ENCODE results near the gene UBE2L5. TPM values are rescaled to one million over a fixed set of nuclear protein-coding genes. Genes with fewer than 3 reads are reported as not detected.

Gene UBE2L5
- total and polyA plus RNA-seq, 2 of the 13 experiments (the other 11 are each of a cell fraction or from before 2014, with no cell fraction given): 0.13 TPM; not detected in 1

GRCh38 chr13:30408319-30409101 is 13.8 kb upstream of the UBE2L5 start (continued):
- TF ChIP-seq, protein P1, sequence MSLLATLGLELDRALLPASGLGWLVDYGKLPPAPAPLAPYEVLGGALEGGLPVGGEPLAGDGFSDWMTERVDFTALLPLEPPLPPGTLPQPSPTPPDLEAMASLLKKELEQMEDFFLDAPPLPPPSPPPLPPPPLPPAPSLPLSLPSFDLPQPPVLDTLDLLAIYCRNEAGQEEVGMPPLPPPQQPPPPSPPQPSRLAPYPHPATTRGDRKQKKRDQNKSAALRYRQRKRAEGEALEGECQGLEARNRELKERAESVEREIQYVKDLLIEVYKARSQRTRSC (CRISPR knock-in tag; IDR thresholded peaks at IDR 0.05; ENCODE audit: low read depth): no peak; the same call in 1 of the 2 replicates
- no peak for TF ChIP-seq SP2 (CRISPR knock-in tag; IDR thresholded peaks at IDR 0.05)
- TF ChIP-seq PHF5A (CRISPR knock-in tag; IDR thresholded peaks at IDR 0.05; ENCODE audit: low read depth, unreplicated experiment): no peak
- no peak for TF ChIP-seq SSRP1 (CRISPR knock-in tag; IDR thresholded peaks at IDR 0.05)
- no peak for TF ChIP-seq MED8 (CRISPR knock-in tag; IDR thresholded peaks at IDR 0.05; ENCODE audit: insufficient replicate concordance)
- peak; percentile 81; the same call in 1 of the 2 replicates for TF ChIP-seq ZNF232 (CRISPR knock-in tag; IDR thresholded peaks at IDR 0.05; ENCODE audit: borderline replicate concordance)
- TF ChIP-seq ZNF607 (CRISPR knock-in tag; IDR thresholded peaks at IDR 0.05; ENCODE audit: borderline replicate concordance): peak; percentile 82
- peak; percentile 62 for TF ChIP-seq ZFP91 (CRISPR knock-in tag; IDR thresholded peaks at IDR 0.05; ENCODE audit: borderline replicate concordance)
- TF ChIP-seq ZBTB38 (CRISPR knock-in tag; IDR thresholded peaks at IDR 0.05): peak; percentile 73
- TF ChIP-seq, protein P2, sequence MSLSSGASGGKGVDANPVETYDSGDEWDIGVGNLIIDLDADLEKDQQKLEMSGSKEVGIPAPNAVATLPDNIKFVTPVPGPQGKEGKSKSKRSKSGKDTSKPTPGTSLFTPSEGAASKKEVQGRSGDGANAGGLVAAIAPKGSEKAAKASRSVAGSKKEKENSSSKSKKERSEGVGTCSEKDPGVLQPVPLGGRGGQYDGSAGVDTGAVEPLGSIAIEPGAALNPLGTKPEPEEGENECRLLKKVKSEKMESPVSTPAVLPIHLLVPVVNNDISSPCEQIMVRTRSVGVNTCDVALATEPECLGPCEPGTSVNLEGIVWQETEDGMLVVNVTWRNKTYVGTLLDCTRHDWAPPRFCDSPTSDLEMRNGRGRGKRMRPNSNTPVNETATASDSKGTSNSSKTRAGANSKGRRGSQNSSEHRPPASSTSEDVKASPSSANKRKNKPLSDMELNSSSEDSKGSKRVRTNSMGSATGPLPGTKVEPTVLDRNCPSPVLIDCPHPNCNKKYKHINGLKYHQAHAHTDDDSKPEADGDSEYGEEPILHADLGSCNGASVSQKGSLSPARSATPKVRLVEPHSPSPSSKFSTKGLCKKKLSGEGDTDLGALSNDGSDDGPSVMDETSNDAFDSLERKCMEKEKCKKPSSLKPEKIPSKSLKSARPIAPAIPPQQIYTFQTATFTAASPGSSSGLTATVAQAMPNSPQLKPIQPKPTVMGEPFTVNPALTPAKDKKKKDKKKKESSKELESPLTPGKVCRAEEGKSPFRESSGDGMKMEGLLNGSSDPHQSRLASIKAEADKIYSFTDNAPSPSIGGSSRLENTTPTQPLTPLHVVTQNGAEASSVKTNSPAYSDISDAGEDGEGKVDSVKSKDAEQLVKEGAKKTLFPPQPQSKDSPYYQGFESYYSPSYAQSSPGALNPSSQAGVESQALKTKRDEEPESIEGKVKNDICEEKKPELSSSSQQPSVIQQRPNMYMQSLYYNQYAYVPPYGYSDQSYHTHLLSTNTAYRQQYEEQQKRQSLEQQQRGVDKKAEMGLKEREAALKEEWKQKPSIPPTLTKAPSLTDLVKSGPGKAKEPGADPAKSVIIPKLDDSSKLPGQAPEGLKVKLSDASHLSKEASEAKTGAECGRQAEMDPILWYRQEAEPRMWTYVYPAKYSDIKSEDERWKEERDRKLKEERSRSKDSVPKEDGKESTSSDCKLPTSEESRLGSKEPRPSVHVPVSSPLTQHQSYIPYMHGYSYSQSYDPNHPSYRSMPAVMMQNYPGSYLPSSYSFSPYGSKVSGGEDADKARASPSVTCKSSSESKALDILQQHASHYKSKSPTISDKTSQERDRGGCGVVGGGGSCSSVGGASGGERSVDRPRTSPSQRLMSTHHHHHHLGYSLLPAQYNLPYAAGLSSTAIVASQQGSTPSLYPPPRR (CRISPR knock-in tag; IDR thresholded peaks at IDR 0.05; ENCODE audit: borderline replicate concordance): peak; percentile 20; the same call in 1 of the 2 replicates
- TF ChIP-seq ZFX (CRISPR knock-in tag; IDR thresholded peaks at IDR 0.05; ENCODE audit: low read depth): peak; percentile 80
- peak; percentile 80 for TF ChIP-seq KLF6 (CRISPR knock-in tag; IDR thresholded peaks at IDR 0.05)
- TF ChIP-seq THRA (CRISPR knock-in tag; IDR thresholded peaks at IDR 0.05; ENCODE audit: borderline replicate concordance): 0 out of 2 replicates have a peak, but pooled peaks have one; percentile 41

All from HepG2 (cell line).